IMR-90 (cell line): ENCODE results near the gene ACSBG1. TPM values are rescaled to one million over a fixed set of nuclear protein-coding genes. Genes with fewer than 3 reads are reported as not detected.

ENCODE experiments used
- ATAC-seq: fragments of 200-7000 bp; cut with Tn5 transposase; 2 replicates; pipeline ENCODE4 v1.9.1; 2020; ENCODE audit warnings: low read depth, mild to moderate bottlenecking, moderate library complexity
- BruUV-seq: library from RNA; stranded (reverse); fragments of 400-500 nt; replicated peaks from 2 replicates; lab custom pipeline; 2021; lab: Mats Ljungman, UMichigan
- CTCF ChIA-PET: fragments of 300-600 bp; formaldehyde crosslinking; extraction: SDS; loops from one replicate; lab custom pipeline; 2021; ENCODE audit warnings: antibody characterized with exemption; lab: Yijun Ruan, JAX
- POLR2A ChIA-PET: fragments of 300-600 bp; sonication (Branson Sonifier 250); formaldehyde crosslinking; loops from one replicate; lab custom pipeline; 2022; ENCODE audit warnings: antibody characterized with exemption; ENCODE audit not compliant: unreplicated experiment; lab: Charles Lee
- DNase-seq: peaks from one replicate; pipeline ENCODE4 v3.0.0; 2013
- H2AFZ ChIP-seq: replicated peaks from 2 replicates; pipeline ENCODE3; 2013; ENCODE audit warnings: low read length, mild to moderate bottlenecking; ENCODE audit not compliant: poor library complexity
- H2AK5ac ChIP-seq: 2 replicates; pipeline ENCODE4 v1.6.1; 2013; ENCODE audit warnings: low read depth, low read length, inconsistent platforms
- H2AK9ac ChIP-seq: replicated peaks from 2 replicates; pipeline ENCODE3; 2013; ENCODE audit warnings: mild to moderate bottlenecking, low read depth, low read length, moderate library complexity; ENCODE audit not compliant: poor library complexity
- H2BK120ac ChIP-seq: 2 replicates; pipeline ENCODE4 v1.6.1; 2013; ENCODE audit warnings: low read depth, low read length, inconsistent platforms
- H2BK15ac ChIP-seq: 3 replicates; pipeline ENCODE4 v1.6.1; 2013; ENCODE audit warnings: low read depth, low read length, inconsistent platforms
- H2BK20ac ChIP-seq: 2 replicates; pipeline ENCODE4 v1.6.1; 2013; ENCODE audit warnings: low read depth, mild to moderate bottlenecking, inconsistent platforms, low read length, moderate library complexity
- H2BK5ac ChIP-seq: 2 replicates; pipeline ENCODE4 v1.6.1; 2013; ENCODE audit warnings: mild to moderate bottlenecking, low read depth, low read length, inconsistent platforms; ENCODE audit not compliant: poor library complexity, severe bottlenecking
- H3K14ac ChIP-seq: replicated peaks from 2 replicates; pipeline ENCODE4 v1.6.1; 2013; ENCODE audit warnings: low read depth, low read length, inconsistent platforms
- H3K18ac ChIP-seq: 2 replicates; pipeline ENCODE4 v1.6.1; 2013; ENCODE audit warnings: low read depth, low read length, control low read depth
- H3K23ac ChIP-seq: 2 replicates; pipeline ENCODE4 v1.6.1; 2013; ENCODE audit warnings: low read depth, low read length, inconsistent platforms
- H3K27ac ChIP-seq: 2 replicates; pipeline ENCODE4 v1.5.1; 2013; ENCODE audit warnings: mild to moderate bottlenecking, control low read depth, low read length; ENCODE audit not compliant: insufficient read depth
- H3K27me3 ChIP-seq: 2 replicates; pipeline ENCODE4 v1.6.1; 2013; ENCODE audit warnings: low read length; ENCODE audit not compliant: control insufficient read depth, insufficient read depth
- H3K36me3 ChIP-seq: 2 replicates; pipeline ENCODE4 v1.6.1; 2013; ENCODE audit warnings: low read length, mixed read lengths; ENCODE audit not compliant: control insufficient read depth, insufficient read depth
- H3K4ac ChIP-seq: 2 replicates; pipeline ENCODE4 v1.6.1; 2013; ENCODE audit warnings: low read depth, low read length, inconsistent platforms
- H3K4me1 ChIP-seq: 2 replicates; pipeline ENCODE4 v1.6.1; 2013; ENCODE audit warnings: low read length, mixed read lengths; ENCODE audit not compliant: control insufficient read depth, insufficient read depth
- H3K4me2 ChIP-seq: 2 replicates; pipeline ENCODE4 v1.6.1; 2013; ENCODE audit warnings: low read depth, mild to moderate bottlenecking, control low read depth, low read length, moderate library complexity
- H3K4me3 ChIP-seq: 2 replicates; pipeline ENCODE4 v1.5.1; 2013; ENCODE audit warnings: low read depth, mild to moderate bottlenecking, control low read depth, low read length, moderate library complexity; ENCODE audit not compliant: insufficient read depth
- H3K56ac ChIP-seq: 2 replicates; pipeline ENCODE4 v1.6.1; 2013; ENCODE audit warnings: low read length, inconsistent platforms; ENCODE audit not compliant: insufficient read depth; ENCODE audit errors: extremely low read depth
- H3K79me1 ChIP-seq, 2 experiments: 2 replicates each; pipeline ENCODE4 v1.6.1; 2013; ENCODE audit warnings: low read length in 2 of 2, inconsistent platforms in 1 of 2, low read depth in 1 of 2
- H3K9ac ChIP-seq: 2 replicates; pipeline ENCODE4 v1.6.1; 2013; ENCODE audit warnings: low read depth, low read length, control low read depth
- H3K9me1 ChIP-seq: 2 replicates; pipeline ENCODE4 v1.6.1; 2013; ENCODE audit warnings: low read length, inconsistent platforms; ENCODE audit not compliant: insufficient read depth
- H3K9me3 ChIP-seq: 2 replicates; pipeline ENCODE4 v1.6.1; 2013; ENCODE audit warnings: low read length; ENCODE audit not compliant: control insufficient read depth, insufficient read depth
- H4K20me1 ChIP-seq: 2 replicates; pipeline ENCODE4 v1.6.1; 2013; ENCODE audit warnings: low read length, inconsistent platforms; ENCODE audit not compliant: insufficient read depth
- H4K5ac ChIP-seq: 2 replicates; pipeline ENCODE4 v1.6.1; 2013; ENCODE audit warnings: mild to moderate bottlenecking, low read depth, low read length, control low read depth
- H4K8ac ChIP-seq, 2 experiments: 2 replicates each; pipeline ENCODE4 v1.6.1; 2013; ENCODE audit warnings: low read depth in 2 of 2, low read length in 2 of 2, control low read depth in 1 of 2, inconsistent platforms in 1 of 2
- H4K91ac ChIP-seq: 2 replicates; pipeline ENCODE4 v1.6.1; 2013; ENCODE audit warnings: low read depth, low read length, inconsistent platforms; ENCODE audit not compliant: insufficient read depth
- CEBPB ChIP-seq: IDR thresholded peaks from 2 replicates; pipeline ENCODE4 v1.6.1; 2012; ENCODE audit warnings: low read depth, low read length, improper control_type of control experiment
- CHD1 ChIP-seq: IDR thresholded peaks from 2 replicates; pipeline ENCODE4 v1.6.1; 2012; ENCODE audit warnings: low read depth, low read length, improper control_type of control experiment
- CTCF ChIP-seq: conservative IDR thresholded peaks from 2 replicates; pipeline ENCODE4 v1.5.1; 2012; ENCODE audit warnings: mild to moderate bottlenecking, low read depth, low read length, improper control_type of control experiment
- FOS ChIP-seq: fragments of 150-350 bp; IDR thresholded peaks from 2 replicates; pipeline ENCODE4 v1.6.1; 2016; ENCODE audit warnings: low read depth, low read length
- MAFK ChIP-seq: IDR thresholded peaks from 2 replicates; pipeline ENCODE4 v1.6.1; 2012; ENCODE audit warnings: low read depth, low read length, improper control_type of control experiment
- MAZ ChIP-seq: IDR thresholded peaks from 2 replicates; pipeline ENCODE4 v1.6.1; 2012; ENCODE audit warnings: low read depth, mild to moderate bottlenecking, low read length, improper control_type of control experiment, moderate library complexity, borderline replicate concordance
- MXI1 ChIP-seq: IDR thresholded peaks from 2 replicates; pipeline ENCODE4 v1.6.1; 2012; ENCODE audit warnings: low read depth, mild to moderate bottlenecking, low read length, moderate library complexity, borderline replicate concordance
- NFE2L2 ChIP-seq: fragments of 150-350 bp; IDR thresholded peaks from 2 replicates; pipeline ENCODE4 v1.6.1; 2016; ENCODE audit warnings: low read depth, mild to moderate bottlenecking, low read length
- POLR2A ChIP-seq: IDR thresholded peaks from 2 replicates; pipeline ENCODE4 v1.6.1; 2012; ENCODE audit warnings: mild to moderate bottlenecking, low read depth, low read length
- RAD21 ChIP-seq: IDR thresholded peaks from 2 replicates; pipeline ENCODE4 v1.6.1; 2012; ENCODE audit warnings: low read length, improper control_type of control experiment
- SMC3 ChIP-seq: fragments of 150-350 bp; IDR thresholded peaks from 2 replicates; pipeline ENCODE4 v1.6.1; 2016; ENCODE audit warnings: low read depth, mild to moderate bottlenecking, antibody characterized with exemption, low read length, moderate library complexity
- WGBS, 2 experiments: methylation state at CpG; one replicate each; pipeline versions ENCODE4 v1.1.5 to v1.1.7; 2013; ENCODE audit warnings: missing lambda C conversion rate in 2 of 2; ENCODE audit not compliant: insufficient read length in 1 of 2; ENCODE audit errors: extremely low coverage in 2 of 2; 5-methylcytosine and 5-hydroxymethylcytosine counted together
- dilution Hi-C: fragments of 300-500 bp; cut with HindIII; formaldehyde crosslinking; loops from one replicate; pipeline ENCODE4 v1.14.3; 2018; ENCODE audit warnings: low sequenced_read_pairs; ENCODE audit not compliant: unreplicated experiment
- in situ Hi-C: fragments of 300-500 bp; cut with MboI; formaldehyde crosslinking; loops from 3 replicates; pipeline ENCODE4 v1.14.3; 2019; ENCODE audit warnings: low sequenced_read_pairs, inconsistent platforms, mixed read lengths
- intact Hi-C: fragments of 100-400 bp; cut with micrococcal nuclease; formaldehyde crosslinking; loops from 2 replicates; pipeline ENCODE4 v1.10.0; 2022
- polyA plus RNA-seq, 3 experiments: library from polyadenylated mRNA; depleted of rRNA; stranded (reverse); fragments of >200 nt; gene quantifications; 2 replicates each; pipeline ENCODE4 v1.2.3, GENCODE V29; 2012; ENCODE audit warnings: low replicate concordance in 1 of 3
- total RNA-seq: library from RNA; depleted of rRNA; stranded (reverse); fragments of >200 nt; gene quantifications from 2 replicates; pipeline ENCODE4 v1.2.3, GENCODE V29; 2012

The ACSBG1 gene
- total and polyA plus RNA-seq, 2 of the 4 experiments (the other 2 are of a cell fraction), result 0.02 TPM; not detected in 1

- Histone ChIP-seq H3K4me1 (peaks cover 4% of the 10 kb centered on the region), H3K4me3 (peak within 1 kb of the TSS; percentile 63), H3K9me3 (no peaks in the 10 kb centered on the region), H4K8ac (peak within 1 kb of the TSS; percentile 79 to 84), H3K9ac (peak within 1 kb of the TSS; percentile 82), H3K9me1 (peaks cover 3% of the 10 kb centered on the region), H3K18ac (peak within 1 kb of the TSS; percentile 78), H3K14ac (peak within 1 kb of the TSS; percentile 39), H4K5ac (peak within 1 kb of the TSS; percentile 61), H3K27ac (peak within 1 kb of the TSS; percentile 38), H2AK5ac (no peak within 1 kb of the TSS; the same call in 1 of the 2 replicates), H3K4me2 (peak within 1 kb of the TSS; percentile 76), H2AK9ac (peak within 1 kb of the TSS; percentile 63), H3K79me1 (no peaks in the 10 kb centered on the region), H4K91ac (peak within 1 kb of the TSS; percentile 39), H3K56ac (peak within 1 kb of the TSS; percentile 5; the same call in 1 of the 2 replicates), H2BK120ac (peak within 1 kb of the TSS; percentile 39; the same call in 1 of the 2 replicates), H2BK20ac (peak within 1 kb of the TSS; percentile 20; the same call in 1 of the 2 replicates), H2AFZ (peak within 1 kb of the TSS; percentile 96), H3K27me3 (no peaks in the 10 kb centered on the region), H2BK5ac (peak within 1 kb of the TSS; percentile 1), H2BK15ac (peak within 1 kb of the TSS; percentile 3; the same call in 1 of the 3 replicates), H4K20me1 (0 out of 2 replicates have a peak, but pooled peaks cover 6% of the 10 kb centered on the region), H3K36me3 (no peaks in the 10 kb centered on the region), H3K23ac (peak within 1 kb of the TSS; percentile 54), H3K4ac (peak within 1 kb of the TSS; percentile 87)
- TF ChIP-seq CHD1 (no peak), MAZ (peak; percentile 81; the same call in 1 of the 2 replicates), CTCF (peak; percentile 72), POLR2A (0 out of 2 replicates have a peak, but pooled peaks have one; percentile 30), SMC3 (peak; percentile 56), MXI1 (no peak), CEBPB (no peak), NFE2L2 (no peak), RAD21 (peak; percentile 56), MAFK (no peak), FOS (no peak)
- in situ Hi-C loops, result no loop called here
- 1% methylated on average over 16 of the region's 79 CpGs; no CpG with 5 or more reads in 1 of the 2 experiments for whole genome bisulfite sequencing, 2 experiments
- ChIA-PET POLR2A (no interaction called here), CTCF (interaction anchor here (0.9 to 1.8 kb wide), 4 partner anchors 8 to 173 kb away, joined by 3 read pairs; no protein-coding TSS in a partner anchor)
- BruUV-seq, result no TSS peak
- intact Hi-C loops, result loop anchor here (5.0 kb wide), 1 partner anchor 111 kb away; no protein-coding TSS in a partner anchor
- dilution Hi-C loops, result no loop called here
- ATAC-seq (peak; percentile 96), DNase-seq (peak; percentile 41)
These were observed 102.9 kb downstream of the ACSBG1 start, which contains the start of gene CIB2 for GRCh38 chr15:78131295-78132061. CIB2 (minus strand) TSS chr15:78131445; CDS start chr15:78131215, 230 bp downstream.
